ENCODE data around the gene ARID4A. TPM values are rescaled to one million over a fixed set of nuclear protein-coding genes. Genes with fewer than 3 reads are reported as not detected.
A peak's percentile ranks its signal among the peaks of the same experiment; 100 is the strongest.

The ARID4A gene
- total RNA-seq, 1 donor, result 12.2 TPM

DNA sequence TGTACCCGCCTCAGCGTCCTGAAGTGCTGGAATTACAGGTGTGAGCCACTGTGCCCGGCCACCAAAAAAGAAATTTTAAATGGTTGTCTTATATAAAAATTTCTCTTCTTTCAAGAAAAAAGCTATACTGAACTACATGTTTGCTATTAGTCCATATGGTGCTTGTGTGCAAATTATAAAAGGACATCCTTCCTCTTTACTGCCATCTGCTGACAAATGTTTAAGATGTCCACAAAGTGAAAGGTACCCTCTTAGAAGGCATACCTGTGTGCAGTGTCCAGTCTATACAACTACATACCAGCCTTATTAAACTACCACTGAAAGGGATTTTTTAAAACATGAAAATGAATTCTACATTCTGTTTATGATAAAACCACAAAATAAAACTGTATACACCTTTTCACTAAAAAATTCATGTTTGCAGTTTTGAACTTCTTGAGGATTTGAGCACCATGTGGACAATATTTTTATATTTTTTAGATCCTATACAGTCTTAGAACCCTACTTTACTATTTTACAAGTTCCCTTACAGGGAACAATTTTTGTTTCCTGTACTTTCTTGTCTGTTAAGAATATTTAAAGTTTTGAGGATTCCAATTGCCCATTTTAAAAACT, 64.5 kb downstream of the ARID4A start:
- H3K4me3 ChIP-seq (ENCODE audit: low read depth, low read length), result no peak overlapping the region
- TF ChIP-seq, protein P1, sequence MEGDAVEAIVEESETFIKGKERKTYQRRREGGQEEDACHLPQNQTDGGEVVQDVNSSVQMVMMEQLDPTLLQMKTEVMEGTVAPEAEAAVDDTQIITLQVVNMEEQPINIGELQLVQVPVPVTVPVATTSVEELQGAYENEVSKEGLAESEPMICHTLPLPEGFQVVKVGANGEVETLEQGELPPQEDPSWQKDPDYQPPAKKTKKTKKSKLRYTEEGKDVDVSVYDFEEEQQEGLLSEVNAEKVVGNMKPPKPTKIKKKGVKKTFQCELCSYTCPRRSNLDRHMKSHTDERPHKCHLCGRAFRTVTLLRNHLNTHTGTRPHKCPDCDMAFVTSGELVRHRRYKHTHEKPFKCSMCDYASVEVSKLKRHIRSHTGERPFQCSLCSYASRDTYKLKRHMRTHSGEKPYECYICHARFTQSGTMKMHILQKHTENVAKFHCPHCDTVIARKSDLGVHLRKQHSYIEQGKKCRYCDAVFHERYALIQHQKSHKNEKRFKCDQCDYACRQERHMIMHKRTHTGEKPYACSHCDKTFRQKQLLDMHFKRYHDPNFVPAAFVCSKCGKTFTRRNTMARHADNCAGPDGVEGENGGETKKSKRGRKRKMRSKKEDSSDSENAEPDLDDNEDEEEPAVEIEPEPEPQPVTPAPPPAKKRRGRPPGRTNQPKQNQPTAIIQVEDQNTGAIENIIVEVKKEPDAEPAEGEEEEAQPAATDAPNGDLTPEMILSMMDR (IDR thresholded peaks at IDR 0.05; ENCODE audit: insufficient read depth, low read length), result peak; percentile 30
- DNase-seq (ENCODE audit: low read depth), result peak; percentile 27

DNA sequence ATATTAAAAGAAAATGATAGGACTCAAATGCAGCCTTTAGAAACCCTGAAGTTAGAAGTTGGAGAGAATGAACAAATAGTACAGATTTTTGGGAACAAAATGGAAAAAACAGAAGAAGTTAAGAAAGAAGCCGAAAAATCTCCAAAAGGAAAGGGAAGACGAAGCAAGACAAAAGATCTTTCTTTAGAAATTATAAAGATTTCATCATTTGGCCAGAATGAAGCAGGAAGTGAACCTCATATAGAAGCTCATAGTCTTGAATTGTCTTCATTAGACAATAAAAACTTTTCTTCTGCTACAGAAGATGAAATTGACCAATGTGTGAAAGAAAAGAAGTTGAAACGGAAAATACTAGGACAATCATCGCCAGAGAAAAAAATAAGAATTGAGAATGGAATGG, 66.0 kb downstream of the ARID4A start:
- H3K4me3 ChIP-seq (ENCODE audit: low read depth, low read length), result no peak overlapping the region
- TF ChIP-seq, protein P1 (IDR thresholded peaks at IDR 0.05; ENCODE audit: insufficient read depth, low read length), result no peak
- no peak for DNase-seq (ENCODE audit: low read depth)

DNA sequence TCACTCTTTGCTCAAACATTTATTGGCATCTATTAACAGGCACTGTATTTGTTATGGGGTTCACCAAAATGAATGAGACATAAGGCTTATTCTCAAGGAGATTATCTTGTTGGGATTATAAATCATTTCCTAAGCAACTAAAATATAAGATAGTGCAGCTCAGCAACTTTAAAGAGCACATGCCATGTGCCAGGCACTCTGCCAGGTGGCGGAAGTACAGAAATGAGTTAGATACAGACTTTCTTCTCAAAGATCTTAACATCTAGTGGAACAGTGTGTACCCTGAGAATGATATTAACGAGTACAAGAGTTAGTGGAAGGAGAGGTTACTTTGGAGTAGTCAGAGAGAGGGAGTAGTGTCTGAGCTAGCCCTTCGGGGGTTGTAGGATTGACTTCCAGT, 68.9 kb downstream of the ARID4A start:
- TF ChIP-seq, protein P1 (IDR thresholded peaks at IDR 0.05; ENCODE audit: insufficient read depth, low read length), result no peak
- no peak for DNase-seq (ENCODE audit: low read depth)

DNA sequence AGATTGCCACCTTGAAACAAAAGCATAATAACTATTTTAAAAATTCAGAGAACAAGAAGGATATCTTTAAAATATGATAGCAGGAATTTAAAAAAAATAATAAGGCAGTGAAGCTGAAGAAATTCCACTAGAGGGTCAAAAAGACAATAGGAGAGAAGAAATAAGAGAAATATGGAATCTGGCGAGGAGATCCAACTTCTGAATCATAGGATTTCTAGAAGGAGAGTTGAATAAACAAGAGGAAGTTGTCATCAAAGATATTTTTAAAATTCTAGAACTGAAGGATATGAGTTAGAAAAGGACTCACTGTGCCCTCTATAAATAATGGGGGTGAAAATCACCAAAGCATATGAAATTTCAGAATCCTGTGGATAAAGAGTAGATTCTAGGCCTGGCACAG, 70.6 kb downstream of the ARID4A start:
- peak; percentile 63 for DNase-seq (ENCODE audit: low read depth)
- H3K4me3 ChIP-seq (ENCODE audit: low read depth, low read length), result no peak overlapping the region
- TF ChIP-seq, protein P1 (IDR thresholded peaks at IDR 0.05; ENCODE audit: insufficient read depth, low read length), result peak; percentile 13

More for the DNA sequence above, 68.9 kb downstream of the ARID4A start:
- H3K4me3 ChIP-seq (ENCODE audit: low read depth, low read length), result no peak overlapping the region

DNA sequence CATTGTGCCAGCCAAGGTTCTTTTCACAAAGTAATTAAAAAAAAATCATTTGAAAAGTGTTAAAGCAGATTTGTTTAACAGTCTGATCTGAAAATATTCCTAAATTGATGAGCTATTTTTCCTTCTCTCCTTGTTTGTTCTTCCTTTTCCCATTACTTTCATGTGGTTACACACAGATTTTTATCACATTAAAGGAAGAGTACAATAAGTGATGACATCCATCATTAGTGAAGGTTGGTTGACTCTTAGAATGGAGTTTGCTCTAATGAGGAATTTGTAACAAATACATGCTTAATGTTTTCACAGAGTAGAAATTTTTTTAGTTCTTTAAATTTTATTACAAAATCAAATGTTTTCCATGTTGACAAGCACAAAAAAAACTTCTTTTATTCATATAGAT, 78.4 kb downstream of the ARID4A start:
- TF ChIP-seq, protein P1 (IDR thresholded peaks at IDR 0.05; ENCODE audit: insufficient read depth, low read length), result no peak
- DNase-seq (ENCODE audit: low read depth), result no peak
- H3K4me3 ChIP-seq (ENCODE audit: low read depth, low read length), result no peak overlapping the region

DNA sequence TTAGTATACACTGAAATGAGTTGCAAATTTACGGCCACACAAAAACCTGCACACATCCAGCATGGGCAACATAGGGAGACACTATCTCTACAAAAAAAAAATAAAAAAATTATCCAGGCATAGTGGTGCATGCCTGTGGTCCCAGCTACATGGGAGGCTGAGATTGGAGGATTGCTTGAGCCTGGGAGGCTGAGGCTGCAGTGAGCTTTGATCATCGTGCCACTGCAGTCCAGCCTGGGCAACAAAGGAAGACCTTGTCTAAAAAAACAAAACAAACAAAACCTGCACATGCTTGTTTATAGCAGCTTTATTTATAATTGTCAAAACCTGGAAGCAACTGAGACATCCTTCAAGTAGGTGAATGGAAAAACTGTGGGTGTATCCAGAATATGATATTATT, 92.5 kb downstream of the ARID4A start:
- TF ChIP-seq, protein P1 (IDR thresholded peaks at IDR 0.05; ENCODE audit: insufficient read depth, low read length), result no peak
- no peak for DNase-seq (ENCODE audit: low read depth)
- no peak overlapping the region for H3K4me3 ChIP-seq (ENCODE audit: low read depth, low read length)

DNA sequence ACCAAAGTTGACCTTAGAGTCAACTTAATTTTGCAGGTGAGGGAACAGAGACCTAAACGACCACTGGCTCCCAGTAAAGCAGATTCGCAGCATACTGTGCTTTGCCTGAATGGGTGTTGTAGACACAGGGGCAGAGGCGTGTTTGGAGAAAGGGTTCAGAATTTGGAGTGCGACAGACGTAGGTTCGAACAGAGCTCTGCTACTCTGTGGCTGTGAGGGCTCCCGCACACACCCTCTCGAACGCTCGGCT, 97.1 kb downstream of the ARID4A start:
- TF ChIP-seq, protein P1 (IDR thresholded peaks at IDR 0.05; ENCODE audit: insufficient read depth, low read length), result no peak
- no peak for DNase-seq (ENCODE audit: low read depth)
- H3K4me3 ChIP-seq (ENCODE audit: low read depth, low read length), result peak overlapping the region; percentile 60

Data from fibroblast of the aortic adventitia (primary cell).